ENCODE data around the gene NUTM2F.
"Not testable (repeated sequence)": the region's sequence is repeated elsewhere in the genome, so short reads cannot be mapped to it uniquely, and the experiment has no call there.

The NUTM2F gene

DNA sequence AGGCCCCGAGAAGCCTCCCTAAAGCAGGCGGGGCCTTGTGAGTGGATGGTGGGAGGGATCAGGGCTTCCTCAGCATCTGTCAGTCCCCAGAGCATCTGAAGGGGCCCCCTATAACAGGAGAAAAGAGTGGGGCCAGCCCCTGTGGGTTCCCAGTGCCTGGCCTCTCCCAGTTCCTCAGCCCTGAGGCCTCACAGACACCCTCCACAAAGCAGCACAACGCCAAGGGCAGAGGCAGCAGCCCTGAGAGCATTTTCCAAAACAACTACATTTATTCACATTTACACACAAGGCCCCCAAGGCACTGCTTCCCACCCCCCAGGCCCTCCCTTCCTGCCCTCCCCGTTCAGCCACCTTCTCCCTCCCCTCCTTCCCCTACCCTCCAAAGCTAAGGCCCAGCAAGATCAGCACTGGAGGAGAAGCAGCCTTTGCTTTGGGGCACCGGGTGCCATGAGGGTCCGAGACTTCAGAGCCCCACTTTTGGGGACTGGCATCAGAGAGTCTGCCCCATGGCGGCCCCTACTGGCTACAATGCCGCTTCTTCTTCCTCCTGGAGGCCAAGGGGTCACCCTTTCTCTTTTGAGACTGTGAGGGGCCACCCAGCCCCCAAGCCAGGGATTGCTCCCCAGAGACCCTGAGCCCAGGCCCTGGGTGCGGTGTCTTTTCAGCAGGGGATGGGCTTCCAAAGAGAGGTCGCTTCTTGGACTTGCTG lies 10.3 kb downstream of the NUTM2F start:
- H3K4me3 ChIP-seq (ENCODE audit: low read depth, low read length), result not testable (repeated sequence)

GRCh38 chr9:94316236-94316635 lies 12.2 kb downstream of the NUTM2F start:
- not testable (repeated sequence) for H3K4me3 ChIP-seq (ENCODE audit: low read depth, low read length)

DNA sequence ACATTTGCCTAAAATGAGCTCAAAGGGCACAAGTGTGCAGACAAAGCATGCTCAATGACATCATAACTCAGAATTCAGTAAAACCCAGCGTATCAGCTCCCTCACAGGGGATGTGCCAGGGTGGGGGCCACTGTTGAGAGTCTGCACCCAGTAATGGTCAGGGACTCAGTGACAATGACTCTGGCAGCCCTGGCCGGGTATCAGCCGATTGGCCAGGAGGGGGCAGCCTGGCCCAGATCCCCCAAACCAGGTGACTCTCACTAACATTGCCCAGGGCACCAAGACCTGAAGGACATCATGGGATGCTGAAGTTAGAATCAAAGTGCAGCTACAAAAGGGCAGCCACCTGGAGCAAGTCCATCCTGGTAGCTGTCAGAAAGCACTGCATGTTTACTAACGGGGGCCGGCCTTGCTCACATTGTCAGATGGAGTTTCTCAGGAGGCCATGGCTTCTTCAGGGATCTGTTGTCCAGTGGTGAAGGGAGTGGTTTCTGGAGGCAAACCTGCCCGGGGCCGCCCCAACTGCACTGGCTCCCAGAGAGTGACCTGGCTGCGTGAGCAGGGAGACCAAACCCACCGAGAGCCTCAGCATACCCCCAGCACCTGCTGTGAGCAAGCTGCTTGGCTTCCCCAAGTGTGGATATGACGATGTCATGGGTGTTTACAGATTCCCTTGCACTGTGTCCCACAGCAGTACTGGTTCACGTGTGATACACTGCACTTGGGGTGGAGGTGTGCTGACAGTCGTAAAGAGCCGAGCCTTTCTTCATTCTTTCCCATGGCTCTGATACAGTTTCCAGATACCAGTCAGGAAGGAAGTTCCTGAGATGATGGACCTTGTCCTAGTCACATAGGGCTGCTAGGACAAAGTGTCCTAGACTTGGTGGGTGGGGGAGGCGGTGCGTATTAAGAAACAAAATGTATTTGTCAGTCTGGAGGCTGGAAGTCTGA lies 13.1 kb downstream of the NUTM2F start:
- not testable (repeated sequence) for H3K4me3 ChIP-seq (ENCODE audit: low read depth, low read length)

DNA sequence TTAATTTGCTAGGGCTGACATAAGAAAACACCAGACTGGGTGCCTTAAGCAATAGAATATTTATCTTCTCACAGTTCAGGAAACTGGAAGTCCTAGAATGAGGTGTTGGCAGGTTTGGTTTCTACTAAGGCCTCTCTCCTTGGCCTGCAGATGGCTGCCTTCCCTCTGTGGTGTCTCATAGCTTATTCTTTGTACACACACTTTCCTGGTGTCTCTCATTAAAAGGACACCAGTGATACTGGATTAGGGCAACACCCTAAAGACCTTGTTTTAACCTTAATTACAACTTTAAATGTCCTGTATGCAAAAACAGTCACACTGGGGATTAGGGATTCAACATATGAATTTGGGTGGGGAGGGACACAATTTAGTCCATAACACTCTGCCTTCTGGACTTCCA lies 25.1 kb downstream of the NUTM2F start:
- H3K4me3 ChIP-seq (ENCODE audit: low read depth, low read length), result no peak overlapping the region
- no peak for TF ChIP-seq CTCF (IDR thresholded peaks at IDR 0.05; ENCODE audit: borderline replicate concordance, insufficient read depth, low read depth, low read length)

DNA sequence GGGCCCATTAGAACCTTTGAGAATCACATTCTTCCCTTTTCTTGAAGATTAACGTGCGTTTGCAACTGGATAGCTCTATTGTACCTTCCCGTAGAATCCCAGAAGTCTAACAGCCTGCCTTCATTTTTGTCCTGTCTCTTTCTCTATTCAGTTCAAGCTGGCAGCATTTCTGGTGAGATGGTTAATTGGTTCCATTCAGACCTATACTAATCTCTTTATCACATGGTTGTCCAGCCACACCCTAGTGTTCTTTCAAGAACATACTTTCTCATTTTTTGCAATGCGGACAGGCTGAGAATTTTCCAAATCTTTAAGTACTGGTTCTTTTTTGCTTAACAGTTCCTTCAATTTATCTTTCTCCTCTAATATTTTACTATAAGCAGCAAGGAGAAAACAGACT lies 26.0 kb downstream of the NUTM2F start:
- no peak for TF ChIP-seq CTCF (IDR thresholded peaks at IDR 0.05; ENCODE audit: borderline replicate concordance, insufficient read depth, low read depth, low read length)
- H3K4me3 ChIP-seq (ENCODE audit: low read depth, low read length), result no peak overlapping the region

GRCh38 chr9:94301583-94301982 lies 26.9 kb downstream of the NUTM2F start:
- H3K4me3 ChIP-seq (ENCODE audit: low read depth, low read length), result no peak overlapping the region
- TF ChIP-seq CTCF (IDR thresholded peaks at IDR 0.05; ENCODE audit: borderline replicate concordance, insufficient read depth, low read depth, low read length), result no peak

GRCh38 chr9:94300470-94301301 lies 27.8 kb downstream of the NUTM2F start:
- TF ChIP-seq CTCF (IDR thresholded peaks at IDR 0.05; ENCODE audit: borderline replicate concordance, insufficient read depth, low read depth, low read length), result no peak

GRCh38 chr9:94298949-94299599 lies 29.4 kb downstream of the NUTM2F start:
- H3K4me3 ChIP-seq (ENCODE audit: low read depth, low read length), result no peak overlapping the region
- TF ChIP-seq CTCF (IDR thresholded peaks at IDR 0.05; ENCODE audit: borderline replicate concordance, insufficient read depth, low read depth, low read length), result no peak

More at GRCh38 chr9:94300470-94301301, 27.8 kb downstream of the NUTM2F start:
- no peak overlapping the region for H3K4me3 ChIP-seq (ENCODE audit: low read depth, low read length)

All from GM12875 (cell line).